Measurements from ENCODE around the gene IQGAP3.

IQGAP3 gene

GRCh38 chr1:156528875-156529425, 43.4 kb downstream of the IQGAP3 start:
- DNase-seq (ENCODE audit: extremely low read depth, low read depth), result no peak
- no peak overlapping the region for H3K4me3 ChIP-seq (replicated peaks; ENCODE audit: low read depth, low read length)
- no peak for TF ChIP-seq CTCF (IDR thresholded peaks at IDR 0.05; ENCODE audit: low read depth, low read length, missing control alignments)

- no peak for TF ChIP-seq CTCF (IDR thresholded peaks at IDR 0.05; ENCODE audit: low read depth, low read length, missing control alignments)
- DNase-seq (ENCODE audit: extremely low read depth, low read depth), result no peak
- H3K4me3 ChIP-seq (replicated peaks; ENCODE audit: low read depth, low read length), result no peak overlapping the region
Measured at GRCh38 chr1:156528231-156528630, 44.1 kb downstream of the IQGAP3 start.

- no peak overlapping the region for H3K4me3 ChIP-seq (replicated peaks; ENCODE audit: low read depth, low read length)
- TF ChIP-seq CTCF (IDR thresholded peaks at IDR 0.05; ENCODE audit: low read depth, low read length, missing control alignments), result no peak
- DNase-seq (ENCODE audit: extremely low read depth, low read depth), result no peak
Measured at GRCh38 chr1:156527584-156527983, 44.8 kb downstream of the IQGAP3 start.

- H3K4me3 ChIP-seq (replicated peaks; ENCODE audit: low read depth, low read length), result no peak overlapping the region
- DNase-seq (ENCODE audit: extremely low read depth, low read depth), result no peak
- TF ChIP-seq CTCF (IDR thresholded peaks at IDR 0.05; ENCODE audit: low read depth, low read length, missing control alignments), result no peak
Measured at GRCh38 chr1:156525856-156526489, 46.4 kb downstream of the IQGAP3 start.

GRCh38 chr1:156525071-156525501, 47.3 kb downstream of the IQGAP3 start:
- no peak overlapping the region for H3K4me3 ChIP-seq (replicated peaks; ENCODE audit: low read depth, low read length)
- no peak for TF ChIP-seq CTCF (IDR thresholded peaks at IDR 0.05; ENCODE audit: low read depth, low read length, missing control alignments)
- no peak for DNase-seq (ENCODE audit: extremely low read depth, low read depth)

GRCh38 chr1:156524481-156524869, 47.9 kb downstream of the IQGAP3 start:
- no peak for TF ChIP-seq CTCF (IDR thresholded peaks at IDR 0.05; ENCODE audit: low read depth, low read length, missing control alignments)
- no peak for DNase-seq (ENCODE audit: extremely low read depth, low read depth)
- no peak overlapping the region for H3K4me3 ChIP-seq (replicated peaks; ENCODE audit: low read depth, low read length)
